K562 (cell line): Measurements from ENCODE around the gene ODAD3. TPM values are rescaled to one million over a fixed set of nuclear protein-coding genes. Genes with fewer than 3 reads are reported as not detected.
A peak's percentile ranks its signal among the peaks of the same experiment; 100 is the strongest.

ENCODE experiments used
- ARID1B ChIP-seq: fragments of 450-650 bp; IDR thresholded peaks from 2 replicates; pipeline ENCODE4 v1.6.1; 2016; ENCODE audit warnings: antibody characterized with exemption, mild to moderate bottlenecking, inconsistent platforms
- BACH1 ChIP-seq: fragments of 200-800 bp; sonication (Bioruptor generic); IDR thresholded peaks from 2 replicates; pipeline ENCODE4 v1.6.1; 2016; ENCODE audit warnings: missing genetic modification characterization, missing compliant biosample characterization
- E2F1 ChIP-seq: sonication (generic); formaldehyde crosslinking; IDR thresholded peaks from 2 replicates; pipeline ENCODE4 v1.8.1; 2023; ENCODE audit warnings: mild to moderate bottlenecking, missing genetic modification reagents, moderate library complexity
- ERF ChIP-seq: fragments of 450-650 bp; formaldehyde crosslinking; IDR thresholded peaks from 2 replicates; pipeline ENCODE4 v1.4.0; 2020; ENCODE audit warnings: mild to moderate bottlenecking, mixed read lengths
- ESRRA ChIP-seq: fragments of 450-650 bp; IDR thresholded peaks from 2 replicates; pipeline ENCODE4 v1.6.1; 2014; ENCODE audit warnings: low read depth, mild to moderate bottlenecking, moderate library complexity, borderline replicate concordance
- HDAC6 ChIP-seq: IDR thresholded peaks from 2 replicates; pipeline ENCODE4 v1.6.1; 2012; ENCODE audit warnings: low read depth, mild to moderate bottlenecking, control low read depth, inconsistent platforms, low read length, moderate library complexity
- HDAC8 ChIP-seq: fragments of 450-650 bp; IDR thresholded peaks from 2 replicates; pipeline ENCODE4 v1.6.1; 2016; ENCODE audit warnings: mild to moderate bottlenecking, missing genetic modification characterization, moderate library complexity, missing compliant biosample characterization
- MCM2 ChIP-seq: fragments of 450-650 bp; IDR thresholded peaks from 2 replicates; pipeline ENCODE4 v1.6.1; 2017; ENCODE audit warnings: low read depth, mild to moderate bottlenecking
- MTA1 ChIP-seq: fragments of 450-650 bp; IDR thresholded peaks from 2 replicates; pipeline ENCODE4 v1.6.1; 2017; ENCODE audit warnings: borderline replicate concordance
- PHF8 ChIP-seq: fragments of 200-600 bp; sonication (generic); IDR thresholded peaks from 2 replicates; pipeline ENCODE4 v1.6.1; 2012; ENCODE audit warnings: mixed run types, mild to moderate bottlenecking, inconsistent platforms, low read length, moderate library complexity, borderline replicate concordance
- RBBP5 ChIP-seq: fragments of 200-600 bp; sonication (generic); IDR thresholded peaks from 2 replicates; pipeline ENCODE4 v1.6.1; 2012; ENCODE audit warnings: borderline replicate concordance, mild to moderate bottlenecking, low read length, control low read depth, inconsistent platforms; ENCODE audit not compliant: insufficient read depth, poor library complexity, severe bottlenecking
- SLC30A9 ChIP-seq: fragments of 250-450 bp; sonication (Bioruptor Pico); IDR thresholded peaks from 2 replicates; pipeline ENCODE4 v1.8.0; 2022; ENCODE audit warnings: mild to moderate bottlenecking, moderate library complexity
- STAT5B ChIP-seq: fragments of 250-450 bp; sonication (Bioruptor Pico); IDR thresholded peaks from 2 replicates; pipeline ENCODE4 v1.8.0; 2021; ENCODE audit warnings: mild to moderate bottlenecking, inconsistent platforms
- XRCC5 ChIP-seq: fragments of 200-400 bp; formaldehyde crosslinking; IDR thresholded peaks from 2 replicates; pipeline ENCODE4 v1.6.1; 2017; ENCODE audit warnings: low read depth, mild to moderate bottlenecking, low read length
- ZFP36 ChIP-seq: fragments of 150-350 bp; IDR thresholded peaks from 2 replicates; pipeline ENCODE4 v1.6.1; 2018; ENCODE audit warnings: low read length, low read depth; ENCODE audit not compliant: partially characterized antibody
- ZNF174 ChIP-seq: fragments of 250-450 bp; sonication (Bioruptor Pico); IDR thresholded peaks from 2 replicates; pipeline ENCODE4 v1.4.0; 2020; ENCODE audit warnings: mild to moderate bottlenecking
- ZNF395 ChIP-seq: fragments of 200-800 bp; sonication (Bioruptor generic); IDR thresholded peaks from 2 replicates; pipeline ENCODE4 v1.6.1; 2017; ENCODE audit warnings: missing genetic modification characterization, missing compliant biosample characterization
- ZNF561 ChIP-seq: fragments of 450-650 bp; formaldehyde crosslinking; conservative IDR thresholded peaks from 2 replicates; pipeline ENCODE4 v1.4.0; 2020; ENCODE audit warnings: mild to moderate bottlenecking, moderate library complexity
- ZNF695 ChIP-seq: fragments of 450-650 bp; formaldehyde crosslinking; IDR thresholded peaks from 2 replicates; pipeline ENCODE4 v1.4.0; 2020; ENCODE audit warnings: mild to moderate bottlenecking, moderate library complexity
- ZNF699 ChIP-seq: fragments of 250-450 bp; sonication (Bioruptor Pico); IDR thresholded peaks from 2 replicates; pipeline ENCODE4 v1.8.0; 2021; ENCODE audit warnings: mild to moderate bottlenecking, moderate library complexity; ENCODE audit not compliant: insufficient replicate concordance
- ZNF830 ChIP-seq: fragments of 250-450 bp; sonication (Bioruptor Pico); IDR thresholded peaks from 2 replicates; pipeline ENCODE4 v1.5.0; 2021; ENCODE audit warnings: mild to moderate bottlenecking
- polyA plus RNA-seq, 8 experiments: library from polyadenylated mRNA; depleted of rRNA in 4 of 8; stranded (reverse) in 5 of 8; unstranded in 3 of 8; fragments of >200 nt; fragmentation: Nextera tagmentation in 2 of 8; fragmentation: Illumina TruSeq in 1 of 8; extraction: Ambion mirVana in 2 of 8; extraction: Trizol in 1 of 8; gene quantifications; 2 replicates each; pipeline versions ENCODE4 v1.2.1 to v1.2.3, GENCODE V29; 2011 to 2014; ENCODE audit warnings: inconsistent platforms in 1 of 8, missing spikeins in 1 of 8
- total RNA-seq, 7 experiments: library from RNA; depleted of rRNA in 6 of 7; stranded (reverse); fragments of >200 nt in 6 of 7; fragmentation: Illumina TruSeq in 2 of 7; extraction: Trizol in 2 of 7; gene quantifications; 2 replicates each; pipeline versions ENCODE4 v1.2.1 to v1.2.3, GENCODE V29; 2011 to 2021; ENCODE audit warnings: low replicate concordance in 1 of 7
- TF ChIP-seq, protein P1 (sequence below), 2 experiments: fragments of 450-650 bp; conservative IDR thresholded peaks; 2 replicates each; pipeline ENCODE4 v1.6.1; 2017; ENCODE audit warnings: mild to moderate bottlenecking in 2 of 2, moderate library complexity in 2 of 2
- TF ChIP-seq, protein P2 (sequence below): fragments of 450-650 bp; IDR thresholded peaks from 2 replicates; pipeline ENCODE4 v1.6.1; 2014; ENCODE audit warnings: low read depth, mild to moderate bottlenecking, moderate library complexity, borderline replicate concordance

The ODAD3 gene
- total and polyA plus RNA-seq, 9 of the 15 experiments (the other 6 are each of a cell fraction or from before 2014, with no cell fraction given): 0.07 to 0.72 (median 0.14) TPM; not detected in 2

GRCh38 chr19:11382898-11383705 is 51.8 kb downstream of the ODAD3 start (continued):
- TF ChIP-seq HDAC8 (tag) (no peak), ZNF395 (CRISPR knock-in tag) (no peak), ESRRA (peak; percentile 93), ZNF695 (no peak), ZFP36 (no peak), ERF (CRISPR knock-in tag) (no peak), ZNF699 (CRISPR knock-in tag) (no peak), ARID1B (peak; percentile 86), RBBP5 (no peak), ZNF174 (no peak), XRCC5 (peak; percentile 53; the same call in 1 of the 2 replicates), MTA1 (no peak; the same call in 1 of the 2 replicates), ZNF830 (no peak), MCM2 (no peak), STAT5B (CRISPR knock-in tag) (no peak), HDAC6 (no peak), E2F1 (CRISPR knock-in tag) (no peak), ZNF561 (no peak), PHF8 (no peak; the same call in 1 of the 2 replicates), BACH1 (tag) (no peak), SLC30A9 (no peak)
- TF ChIP-seq, protein P1, sequence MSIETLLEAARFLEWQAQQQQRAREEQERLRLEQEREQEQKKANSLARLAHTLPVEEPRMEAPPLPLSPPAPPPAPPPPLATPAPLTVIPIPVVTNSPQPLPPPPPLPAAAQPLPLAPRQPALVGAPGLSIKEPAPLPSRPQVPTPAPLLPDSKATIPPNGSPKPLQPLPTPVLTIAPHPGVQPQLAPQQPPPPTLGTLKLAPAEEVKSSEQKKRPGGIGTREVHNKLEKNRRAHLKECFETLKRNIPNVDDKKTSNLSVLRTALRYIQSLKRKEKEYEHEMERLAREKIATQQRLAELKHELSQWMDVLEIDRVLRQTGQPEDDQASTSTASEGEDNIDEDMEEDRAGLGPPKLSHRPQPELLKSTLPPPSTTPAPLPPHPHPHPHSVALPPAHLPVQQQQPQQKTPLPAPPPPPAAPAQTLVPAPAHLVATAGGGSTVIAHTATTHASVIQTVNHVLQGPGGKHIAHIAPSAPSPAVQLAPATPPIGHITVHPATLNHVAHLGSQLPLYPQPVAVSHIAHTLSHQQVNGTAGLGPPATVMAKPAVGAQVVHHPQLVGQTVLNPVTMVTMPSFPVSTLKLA (conservative IDR thresholded peaks at IDR 0.05): peak; percentile 93 to 96
- TF ChIP-seq, protein P2, sequence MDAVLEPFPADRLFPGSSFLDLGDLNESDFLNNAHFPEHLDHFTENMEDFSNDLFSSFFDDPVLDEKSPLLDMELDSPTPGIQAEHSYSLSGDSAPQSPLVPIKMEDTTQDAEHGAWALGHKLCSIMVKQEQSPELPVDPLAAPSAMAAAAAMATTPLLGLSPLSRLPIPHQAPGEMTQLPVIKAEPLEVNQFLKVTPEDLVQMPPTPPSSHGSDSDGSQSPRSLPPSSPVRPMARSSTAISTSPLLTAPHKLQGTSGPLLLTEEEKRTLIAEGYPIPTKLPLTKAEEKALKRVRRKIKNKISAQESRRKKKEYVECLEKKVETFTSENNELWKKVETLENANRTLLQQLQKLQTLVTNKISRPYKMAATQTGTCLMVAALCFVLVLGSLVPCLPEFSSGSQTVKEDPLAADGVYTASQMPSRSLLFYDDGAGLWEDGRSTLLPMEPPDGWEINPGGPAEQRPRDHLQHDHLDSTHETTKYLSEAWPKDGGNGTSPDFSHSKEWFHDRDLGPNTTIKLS: 0 out of 2 replicates have a peak, but pooled peaks have one; percentile 45
